Measurements from ENCODE around the gene EMSY. TPM values are rescaled to one million over a fixed set of nuclear protein-coding genes. Genes with fewer than 3 reads are reported as not detected.

Gene EMSY
- total RNA-seq, 1 donor from 2014 or later: 34.1 TPM

GRCh38 chr11:76453248-76453647 lies 8.4 kb downstream of the EMSY start:
- intact Hi-C loops (cut with micrococcal nuclease): no loop called here

GRCh38 chr11:76455331-76455730 lies 10.5 kb downstream of the EMSY start:
- intact Hi-C loops (cut with micrococcal nuclease): no loop called here

GRCh38 chr11:76455931-76456330 lies 11.1 kb downstream of the EMSY start:
- intact Hi-C loops (cut with micrococcal nuclease): no loop called here

GRCh38 chr11:76456571-76456970 lies 11.8 kb downstream of the EMSY start:
- intact Hi-C loops (cut with micrococcal nuclease): no loop called here

- intact Hi-C loops (cut with micrococcal nuclease): no loop called here
These were observed 14.5 kb downstream of the EMSY start for GRCh38 chr11:76459299-76459698.

GRCh38 chr11:76459846-76460245 lies 15.0 kb downstream of the EMSY start:
- intact Hi-C loops (cut with micrococcal nuclease): no loop called here

GRCh38 chr11:76462317-76462716 lies 17.5 kb downstream of the EMSY start:
- intact Hi-C loops (cut with micrococcal nuclease): no loop called here

GRCh38 chr11:76465701-76466100 lies 20.9 kb downstream of the EMSY start:
- intact Hi-C loops (cut with micrococcal nuclease): no loop called here

- intact Hi-C loops (cut with micrococcal nuclease): no loop called here
These were observed 21.8 kb downstream of the EMSY start for GRCh38 chr11:76466666-76467065.

- intact Hi-C loops (cut with micrococcal nuclease): no loop called here
These were observed 24.3 kb downstream of the EMSY start for GRCh38 chr11:76469141-76469540.

GRCh38 chr11:76471382-76471781 lies 26.6 kb downstream of the EMSY start:
- intact Hi-C loops (cut with micrococcal nuclease): no loop called here

- intact Hi-C loops (cut with micrococcal nuclease): no loop called here
These were observed 35.4 kb downstream of the EMSY start for GRCh38 chr11:76480241-76480640.

GRCh38 chr11:76491644-76492043 lies 46.8 kb downstream of the EMSY start:
- intact Hi-C loops (cut with micrococcal nuclease): no loop called here

- intact Hi-C loops (cut with micrococcal nuclease): no loop called here
These were observed 48.2 kb downstream of the EMSY start for GRCh38 chr11:76493040-76493439.

GRCh38 chr11:76493626-76494539 lies 49.1 kb downstream of the EMSY start:
- intact Hi-C loops (cut with micrococcal nuclease): no loop called here

- intact Hi-C loops (cut with micrococcal nuclease): no loop called here
These were observed 50.2 kb downstream of the EMSY start for GRCh38 chr11:76495019-76495418.

GRCh38 chr11:76496174-76496573 lies 51.4 kb downstream of the EMSY start:
- intact Hi-C loops (cut with micrococcal nuclease): no loop called here

GRCh38 chr11:76501526-76502202 lies 56.8 kb downstream of the EMSY start:
- intact Hi-C loops (cut with micrococcal nuclease): no loop called here

- intact Hi-C loops (cut with micrococcal nuclease): no loop called here
These were observed 62.0 kb downstream of the EMSY start for GRCh38 chr11:76506833-76507232.

- intact Hi-C loops (cut with micrococcal nuclease): loop anchor here (5.0 kb wide), 1 partner anchor 303 kb away; the partner anchor contains the start of gene WNT11
These were observed 65.5 kb downstream of the EMSY start for GRCh38 chr11:76510060-76511047.
